SK-N-MC (cell line): ENCODE data around the gene BTF3L4.
"Not testable (repeated sequence)": the region's sequence is repeated elsewhere in the genome, so short reads cannot be mapped to it uniquely, and the experiment has no call there.

Experiments used
- EZH2 ChIP-seq: fragments of 200-600 bp; sonication (generic); IDR thresholded peaks from one replicate; pipeline ENCODE4 v1.6.1; 2017; ENCODE audit warnings: antibody characterized with exemption
- FOXP2 ChIP-seq: optimal IDR thresholded peaks from 2 replicates; pipeline ENCODE3; 2011; ENCODE audit warnings: mild to moderate bottlenecking, moderate library complexity; ENCODE audit not compliant: insufficient read depth; ENCODE audit errors: extremely low read length, control extremely low read depth
- POLR2AphosphoS5 ChIP-seq: IDR thresholded peaks from 2 replicates; pipeline ENCODE4 v1.6.1; 2012; ENCODE audit warnings: mild to moderate bottlenecking, low read depth, low read length, borderline replicate concordance

- not testable (repeated sequence) for TF ChIP-seq EZH2, POLR2AphosphoS5, FOXP2
Measured at GRCh38 chr1:52049337-52049736, 6.8 kb upstream of the BTF3L4 start.
